OCI-LY7 (cell line): ENCODE measurements around the gene EYA2. TPM values are rescaled to one million over a fixed set of nuclear protein-coding genes. Genes with fewer than 3 reads are reported as not detected.

Experiments used
- BruUV-seq: library from RNA; stranded (reverse); fragments of 400-500 nt; replicated peaks from 2 replicates; lab custom pipeline; 2021; lab: Mats Ljungman, UMichigan
- CTCF ChIA-PET: fragments of 300-600 bp; sonication (Branson Sonifier 250); formaldehyde crosslinking; loops from one replicate; lab custom pipeline; 2022; ENCODE audit warnings: antibody characterized with exemption; ENCODE audit not compliant: unreplicated experiment; lab: Charles Lee
- POLR2A ChIA-PET: fragments of 300-600 bp; sonication (Branson Sonifier 250); formaldehyde crosslinking; loops from one replicate; lab custom pipeline; 2022; ENCODE audit warnings: antibody characterized with exemption; lab: Charles Lee
- DNase-seq: peaks from one replicate; pipeline ENCODE4 v3.0.0-alpha.2; 2015; ENCODE audit warnings: low spot score
- H2AFZ ChIP-seq: fragments of 200-600 bp; sonication (generic), shearing (Covaris generic); 2 replicates; pipeline ENCODE4 v1.6.1; 2014; ENCODE audit warnings: mild to moderate bottlenecking, antibody characterized with exemption, low read length, moderate library complexity
- H3K27ac ChIP-seq: fragments of 200-600 bp; sonication (generic); 2 replicates; pipeline ENCODE4 v1.5.1; 2014; ENCODE audit warnings: mixed run types, low read depth, mild to moderate bottlenecking, moderate library complexity, low read length, inconsistent platforms; ENCODE audit not compliant: poor library complexity, severe bottlenecking
- H3K36me3 ChIP-seq: fragments of 200-600 bp; sonication (generic); 2 replicates; pipeline ENCODE4 v1.6.1; 2014; ENCODE audit warnings: mild to moderate bottlenecking, antibody characterized with exemption, low read length, moderate library complexity, mixed read lengths; ENCODE audit not compliant: insufficient read depth
- H3K4me1 ChIP-seq: fragments of 200-600 bp; sonication (generic); 2 replicates; pipeline ENCODE4 v1.5.1; 2014; ENCODE audit warnings: mild to moderate bottlenecking, low read length; ENCODE audit not compliant: insufficient read depth, poor library complexity, severe bottlenecking
- H3K4me2 ChIP-seq: fragments of 200-600 bp; sonication (generic); 2 replicates; pipeline ENCODE4 v1.6.1; 2014; ENCODE audit warnings: mild to moderate bottlenecking, low read length
- H3K4me3 ChIP-seq: fragments of 200-600 bp; sonication (generic); 2 replicates; pipeline ENCODE4 v1.5.1; 2014; ENCODE audit warnings: mild to moderate bottlenecking, low read depth, low read length; ENCODE audit not compliant: poor library complexity, severe bottlenecking
- H3K79me2 ChIP-seq: fragments of 200-600 bp; sonication (generic); 2 replicates; pipeline ENCODE4 v1.6.1; 2016; ENCODE audit warnings: low read depth, mild to moderate bottlenecking, low read length, moderate library complexity, mixed read lengths; ENCODE audit not compliant: insufficient read depth
- H3K9me2 ChIP-seq: fragments of 200-600 bp; sonication (generic); 2 replicates; pipeline ENCODE4 v1.6.1; 2016; ENCODE audit warnings: mild to moderate bottlenecking, low read length, mixed read lengths; ENCODE audit not compliant: insufficient read depth
- H3K9me3 ChIP-seq: fragments of 200-600 bp; sonication (generic); 2 replicates; pipeline ENCODE4 v1.6.1; 2014; ENCODE audit warnings: mild to moderate bottlenecking, mixed run types, low read length, mixed read lengths
- H4K20me1 ChIP-seq: fragments of 200-600 bp; sonication (generic); 2 replicates; pipeline ENCODE4 v1.6.1; 2014; ENCODE audit warnings: mild to moderate bottlenecking, antibody characterized with exemption, low read length, moderate library complexity, mixed read lengths; ENCODE audit not compliant: insufficient read depth
- EZH2phosphoT487 ChIP-seq: fragments of 200-600 bp; sonication (generic); IDR thresholded peaks from 2 replicates; pipeline ENCODE4 v1.6.1; 2018; ENCODE audit warnings: low read depth, borderline replicate concordance, mild to moderate bottlenecking, mixed run types, antibody characterized with exemption, low read length, moderate library complexity, mixed read lengths
- intact Hi-C: fragments of 100-400 bp; cut with micrococcal nuclease; formaldehyde crosslinking; loops from one replicate; pipeline ENCODE4 v1.10.0; 2022; ENCODE audit not compliant: unreplicated experiment
- total RNA-seq, 2 experiments: library from RNA; depleted of rRNA in 1 of 2; stranded (reverse); fragments of >200 nt in 1 of 2; shearing (Covaris generic) in 1 of 2; gene quantifications; 2 replicates each; pipeline ENCODE4 v1.2.3, GENCODE V29; 2014 to 2022
- TF ChIP-seq, protein P1 (sequence below): fragments of 200-600 bp; sonication (generic); conservative IDR thresholded peaks from 2 replicates; pipeline ENCODE4 v1.5.1; 2014; ENCODE audit warnings: mild to moderate bottlenecking, antibody characterized with exemption, low read length, moderate library complexity, mixed read lengths

Gene EYA2
- total RNA-seq, 2 experiments from 2014 or later, result not detected

DNA sequence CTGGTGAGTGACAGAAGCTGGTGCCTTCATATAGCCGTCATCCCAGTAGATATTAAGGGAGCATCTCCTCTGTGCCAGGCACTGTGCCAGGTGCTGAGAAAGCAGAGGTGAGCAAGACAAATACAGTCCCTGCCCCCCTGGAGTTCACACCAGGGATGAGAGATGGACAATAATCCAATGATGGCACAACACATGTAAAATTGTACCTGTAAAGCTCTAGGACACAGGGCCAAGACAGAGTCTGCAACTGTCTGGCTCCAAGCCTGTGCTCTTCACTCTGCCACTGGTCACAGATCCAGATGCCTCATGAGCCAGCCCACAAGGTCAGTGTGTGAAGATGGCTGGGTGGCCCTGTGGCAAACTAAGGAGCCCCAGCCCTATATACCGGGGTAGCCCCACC, 133.8 kb downstream of the EYA2 start:
- TF ChIP-seq, protein P1, sequence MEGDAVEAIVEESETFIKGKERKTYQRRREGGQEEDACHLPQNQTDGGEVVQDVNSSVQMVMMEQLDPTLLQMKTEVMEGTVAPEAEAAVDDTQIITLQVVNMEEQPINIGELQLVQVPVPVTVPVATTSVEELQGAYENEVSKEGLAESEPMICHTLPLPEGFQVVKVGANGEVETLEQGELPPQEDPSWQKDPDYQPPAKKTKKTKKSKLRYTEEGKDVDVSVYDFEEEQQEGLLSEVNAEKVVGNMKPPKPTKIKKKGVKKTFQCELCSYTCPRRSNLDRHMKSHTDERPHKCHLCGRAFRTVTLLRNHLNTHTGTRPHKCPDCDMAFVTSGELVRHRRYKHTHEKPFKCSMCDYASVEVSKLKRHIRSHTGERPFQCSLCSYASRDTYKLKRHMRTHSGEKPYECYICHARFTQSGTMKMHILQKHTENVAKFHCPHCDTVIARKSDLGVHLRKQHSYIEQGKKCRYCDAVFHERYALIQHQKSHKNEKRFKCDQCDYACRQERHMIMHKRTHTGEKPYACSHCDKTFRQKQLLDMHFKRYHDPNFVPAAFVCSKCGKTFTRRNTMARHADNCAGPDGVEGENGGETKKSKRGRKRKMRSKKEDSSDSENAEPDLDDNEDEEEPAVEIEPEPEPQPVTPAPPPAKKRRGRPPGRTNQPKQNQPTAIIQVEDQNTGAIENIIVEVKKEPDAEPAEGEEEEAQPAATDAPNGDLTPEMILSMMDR, result no peak
- TF ChIP-seq EZH2phosphoT487, result no peak
- intact Hi-C loops, result no loop called here
- Histone ChIP-seq H3K4me1 (peaks cover 16% of the 10 kb centered on the region), H3K4me3 (no peak overlapping the region), H2AFZ (no peak overlapping the region), H3K9me2 (no peaks in the 10 kb centered on the region), H3K27ac (no peak overlapping the region), H3K79me2 (no peaks in the 10 kb centered on the region), H3K36me3 (no peaks in the 10 kb centered on the region), H4K20me1 (no peaks in the 10 kb centered on the region), H3K4me2 (no peak overlapping the region), H3K9me3 (no peaks in the 10 kb centered on the region)
- CTCF ChIA-PET, result no interaction called here
- no peak for DNase-seq
- BruUV-seq, result no TSS peak
- POLR2A ChIA-PET, result no interaction called here

DNA sequence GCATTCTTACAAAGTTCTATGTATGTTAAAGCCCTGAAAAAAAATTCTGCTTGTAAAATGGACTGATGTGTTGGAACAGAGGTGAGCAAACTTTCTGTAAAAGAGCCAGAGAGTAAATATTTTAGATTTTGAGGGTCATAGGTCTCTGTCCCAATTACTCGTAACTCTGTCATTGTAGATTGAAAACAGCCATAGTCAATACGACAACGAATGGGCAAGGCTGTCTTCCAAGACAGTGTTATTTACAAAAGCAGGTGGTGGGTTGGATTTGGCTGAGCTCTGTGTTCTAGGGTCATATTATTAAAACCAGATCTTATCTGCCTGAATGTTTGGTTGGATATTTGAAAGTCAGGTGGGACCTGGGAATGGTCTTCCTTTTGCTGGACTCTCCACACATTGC, 135.2 kb downstream of the EYA2 start:
- no TSS peak for BruUV-seq
- TF ChIP-seq, protein P1, result no peak
- no peak for TF ChIP-seq EZH2phosphoT487
- ChIA-PET POLR2A (no interaction called here), CTCF (no interaction called here)
- Histone ChIP-seq H3K9me3 (no peaks in the 10 kb centered on the region), H3K4me3 (no peak overlapping the region), H3K4me1 (peaks cover 6% of the 10 kb centered on the region), H3K36me3 (no peaks in the 10 kb centered on the region), H3K79me2 (no peaks in the 10 kb centered on the region), H4K20me1 (no peaks in the 10 kb centered on the region), H2AFZ (no peak overlapping the region), H3K27ac (no peak overlapping the region), H3K4me2 (no peak overlapping the region), H3K9me2 (no peaks in the 10 kb centered on the region)
- DNase-seq, result no peak
- intact Hi-C loops, result no loop called here

DNA sequence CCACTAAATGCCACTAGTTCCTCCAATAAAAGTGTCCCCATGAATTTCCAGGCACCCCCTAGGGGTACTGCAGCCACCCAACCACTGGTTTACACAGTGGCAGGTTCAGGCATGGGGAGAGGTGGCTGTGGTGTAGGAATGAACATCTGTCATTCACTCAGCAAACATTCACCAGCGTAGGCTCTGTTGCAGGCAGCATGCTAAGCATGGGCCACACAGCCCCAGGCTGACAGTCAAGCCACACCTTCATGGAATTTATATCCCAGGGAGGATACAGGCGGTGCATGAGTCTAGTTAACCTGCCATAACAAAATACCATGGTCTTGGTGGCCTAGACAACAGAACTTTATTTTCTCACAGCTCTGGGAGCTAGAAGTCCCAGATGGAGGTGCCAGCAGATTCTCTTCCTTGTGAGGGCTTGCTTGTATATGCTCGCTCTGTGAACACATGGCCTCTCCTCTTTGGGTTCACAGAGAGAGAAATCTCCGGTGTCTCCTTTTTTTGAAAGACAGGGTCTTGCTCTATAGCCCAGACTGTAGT, 135.7 kb downstream of the EYA2 start:
- intact Hi-C loops, result no loop called here
- no peaks in the 10 kb centered on the region for H4K20me1 ChIP-seq
- no peaks in the 10 kb centered on the region for H3K36me3 ChIP-seq
- H3K27ac ChIP-seq, result no peak overlapping the region
- ChIA-PET POLR2A (no interaction called here), CTCF (no interaction called here)
- H3K9me3 ChIP-seq, result no peaks in the 10 kb centered on the region
- H2AFZ ChIP-seq, result no peak overlapping the region
- no peaks in the 10 kb centered on the region for H3K9me2 ChIP-seq
- peaks cover under 1% of the 10 kb centered on the region for H3K4me1 ChIP-seq
- TF ChIP-seq, protein P1, result no peak
- TF ChIP-seq EZH2phosphoT487, result no peak
- no peak for DNase-seq
- no peaks in the 10 kb centered on the region for H3K79me2 ChIP-seq
- no peak overlapping the region for H3K4me2 ChIP-seq
- H3K4me3 ChIP-seq, result no peak overlapping the region
- BruUV-seq, result no TSS peak
